Panc1 (cell line): ENCODE data around the gene DCAF4. TPM values are rescaled to one million over a fixed set of nuclear protein-coding genes. Genes with fewer than 3 reads are reported as not detected.

ENCODE experiments used
- ATAC-seq: fragments of 200-7000 bp; cut with Tn5 transposase; 2 replicates; pipeline ENCODE4 v1.9.1; 2020; ENCODE audit warnings: mild to moderate bottlenecking, moderate library complexity
- BruUV-seq: library from RNA; stranded (reverse); fragments of 400-500 nt; replicated peaks from 2 replicates; lab custom pipeline; 2021; lab: Mats Ljungman, UMichigan
- CTCF ChIA-PET: fragments of 300-600 bp; sonication (Branson Sonifier 250); formaldehyde crosslinking; loops from one replicate; lab custom pipeline; 2022; ENCODE audit warnings: antibody characterized with exemption; lab: Charles Lee
- POLR2A ChIA-PET: fragments of 300-600 bp; sonication (Branson Sonifier 250); formaldehyde crosslinking; loops from one replicate; lab custom pipeline; 2022; ENCODE audit warnings: antibody characterized with exemption; lab: Charles Lee
- DNase-seq: peaks from one replicate; pipeline ENCODE4 v3.0.0-alpha.2; 2010; ENCODE audit warnings: low read depth, low spot score
- H3K27ac ChIP-seq: 2 replicates; pipeline ENCODE4 v1.5.1; 2011; ENCODE audit warnings: mild to moderate bottlenecking, low read length, inconsistent platforms
- H3K27me3 ChIP-seq: fragments of 200-500 bp; sonication (Bioruptor generic); 2 replicates; pipeline ENCODE4 v1.6.0; 2014; ENCODE audit warnings: low read length, inconsistent platforms; ENCODE audit not compliant: control insufficient read depth, insufficient read depth
- H3K36me3 ChIP-seq: fragments of 200-500 bp; sonication (Bioruptor generic); 2 replicates; pipeline ENCODE4 v1.5.1; 2014; ENCODE audit warnings: inconsistent platforms, mild to moderate bottlenecking, low read length, moderate library complexity; ENCODE audit not compliant: control insufficient read depth, insufficient read depth
- H3K4me1 ChIP-seq: 2 replicates; pipeline ENCODE4 v1.5.1; 2011; ENCODE audit warnings: inconsistent platforms, mild to moderate bottlenecking, low read length, moderate library complexity; ENCODE audit not compliant: control insufficient read depth, insufficient read depth
- H3K4me3 ChIP-seq, 2 experiments: 2 replicates each; pipeline ENCODE4 v1.5.1; 2011 to 2012; ENCODE audit warnings: low read depth in 2 of 2, low read length in 2 of 2, mild to moderate bottlenecking in 2 of 2, inconsistent platforms in 1 of 2, moderate library complexity in 1 of 2
- H3K9me3 ChIP-seq: fragments of 200-500 bp; sonication (Bioruptor generic); 2 replicates; pipeline ENCODE4 v1.5.1; 2014; ENCODE audit warnings: low read depth, mild to moderate bottlenecking, inconsistent platforms, low read length, moderate library complexity; ENCODE audit not compliant: control insufficient read depth, insufficient read depth
- POLR2AphosphoS5 ChIP-seq: IDR thresholded peaks from 2 replicates; pipeline ENCODE4 v1.6.1; 2012; ENCODE audit warnings: mild to moderate bottlenecking, low read depth, low read length, moderate library complexity
- SIN3A ChIP-seq: IDR thresholded peaks from 2 replicates; pipeline ENCODE4 v1.6.1; 2012; ENCODE audit warnings: low read depth, mild to moderate bottlenecking, low read length, moderate library complexity, borderline replicate concordance; ENCODE audit not compliant: insufficient read depth
- TCF7L2 ChIP-seq: IDR thresholded peaks from 2 replicates; pipeline ENCODE4 v1.6.1; 2011; ENCODE audit warnings: mild to moderate bottlenecking, low read depth, low read length, inconsistent platforms
- in situ Hi-C: cut with HindIII; loops from 2 replicates; pipeline ENCODE4 v1.10.0; 2016; ENCODE audit warnings: low sequenced_read_pairs, low pct_unique_long_range_greater_than_20kb
- intact Hi-C: fragments of 100-400 bp; cut with micrococcal nuclease; formaldehyde crosslinking; loops from one replicate; pipeline ENCODE4 v1.10.0; 2022; ENCODE audit not compliant: unreplicated experiment
- total RNA-seq: library from RNA; stranded (reverse); gene quantifications from one replicate; pipeline ENCODE4 v1.2.1, GENCODE V29; 2021; ENCODE audit not compliant: unreplicated experiment
- TF ChIP-seq, protein P1 (sequence below), 2 experiments: IDR thresholded peaks; 2 replicates each; pipeline ENCODE4 v1.6.1; 2011 to 2012; ENCODE audit warnings: low read depth in 2 of 2, control low read depth in 1 of 2, low read length in 1 of 2, mild to moderate bottlenecking in 1 of 2, moderate library complexity in 1 of 2; ENCODE audit not compliant: insufficient read depth in 1 of 2
- TF ChIP-seq, protein P2 (sequence below): fragments of 450-650 bp; IDR thresholded peaks from 2 replicates; pipeline ENCODE4 v1.5.1; 2017; ENCODE audit warnings: mild to moderate bottlenecking

The DCAF4 gene
- total RNA-seq, 1 experiment from 2014 or later: 18.2 TPM

- Histone ChIP-seq H3K9me3 (no peaks in the 10 kb centered on the region), H3K4me3 (peak overlapping the region in 1 of 2 experiments; percentile 11; a peak in 1 of 4 replicates), H3K36me3 (no peaks in the 10 kb centered on the region), H3K4me1 (peaks cover 4% of the 10 kb centered on the region; the same call in 1 of the 2 replicates), H3K27ac (no peak overlapping the region), H3K27me3 (no peaks in the 10 kb centered on the region)
- intact Hi-C loops: no loop called here
- DNase-seq: no peak
- in situ Hi-C loops: no loop called here
- ChIA-PET POLR2A (interaction anchor here (0.6 kb wide), 1 partner anchor 176 kb away, joined by 3 read pairs; no protein-coding TSS in a partner anchor), CTCF (interaction anchor here (0.6 kb wide), 1 partner anchor 13 kb away, joined by 5 read pairs; no protein-coding TSS in a partner anchor)
- ATAC-seq: peak; percentile 65
- TF ChIP-seq TCF7L2 (no peak), SIN3A (no peak), POLR2AphosphoS5 (no peak)
- TF ChIP-seq, protein P1, sequence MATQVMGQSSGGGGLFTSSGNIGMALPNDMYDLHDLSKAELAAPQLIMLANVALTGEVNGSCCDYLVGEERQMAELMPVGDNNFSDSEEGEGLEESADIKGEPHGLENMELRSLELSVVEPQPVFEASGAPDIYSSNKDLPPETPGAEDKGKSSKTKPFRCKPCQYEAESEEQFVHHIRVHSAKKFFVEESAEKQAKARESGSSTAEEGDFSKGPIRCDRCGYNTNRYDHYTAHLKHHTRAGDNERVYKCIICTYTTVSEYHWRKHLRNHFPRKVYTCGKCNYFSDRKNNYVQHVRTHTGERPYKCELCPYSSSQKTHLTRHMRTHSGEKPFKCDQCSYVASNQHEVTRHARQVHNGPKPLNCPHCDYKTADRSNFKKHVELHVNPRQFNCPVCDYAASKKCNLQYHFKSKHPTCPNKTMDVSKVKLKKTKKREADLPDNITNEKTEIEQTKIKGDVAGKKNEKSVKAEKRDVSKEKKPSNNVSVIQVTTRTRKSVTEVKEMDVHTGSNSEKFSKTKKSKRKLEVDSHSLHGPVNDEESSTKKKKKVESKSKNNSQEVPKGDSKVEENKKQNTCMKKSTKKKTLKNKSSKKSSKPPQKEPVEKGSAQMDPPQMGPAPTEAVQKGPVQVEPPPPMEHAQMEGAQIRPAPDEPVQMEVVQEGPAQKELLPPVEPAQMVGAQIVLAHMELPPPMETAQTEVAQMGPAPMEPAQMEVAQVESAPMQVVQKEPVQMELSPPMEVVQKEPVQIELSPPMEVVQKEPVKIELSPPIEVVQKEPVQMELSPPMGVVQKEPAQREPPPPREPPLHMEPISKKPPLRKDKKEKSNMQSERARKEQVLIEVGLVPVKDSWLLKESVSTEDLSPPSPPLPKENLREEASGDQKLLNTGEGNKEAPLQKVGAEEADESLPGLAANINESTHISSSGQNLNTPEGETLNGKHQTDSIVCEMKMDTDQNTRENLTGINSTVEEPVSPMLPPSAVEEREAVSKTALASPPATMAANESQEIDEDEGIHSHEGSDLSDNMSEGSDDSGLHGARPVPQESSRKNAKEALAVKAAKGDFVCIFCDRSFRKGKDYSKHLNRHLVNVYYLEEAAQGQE (IDR thresholded peaks at IDR 0.05; ENCODE audit: insufficient read depth in 1 of 2, low read depth in 2 of 2, low read length in 1 of 2): no peak
- TF ChIP-seq, protein P2, sequence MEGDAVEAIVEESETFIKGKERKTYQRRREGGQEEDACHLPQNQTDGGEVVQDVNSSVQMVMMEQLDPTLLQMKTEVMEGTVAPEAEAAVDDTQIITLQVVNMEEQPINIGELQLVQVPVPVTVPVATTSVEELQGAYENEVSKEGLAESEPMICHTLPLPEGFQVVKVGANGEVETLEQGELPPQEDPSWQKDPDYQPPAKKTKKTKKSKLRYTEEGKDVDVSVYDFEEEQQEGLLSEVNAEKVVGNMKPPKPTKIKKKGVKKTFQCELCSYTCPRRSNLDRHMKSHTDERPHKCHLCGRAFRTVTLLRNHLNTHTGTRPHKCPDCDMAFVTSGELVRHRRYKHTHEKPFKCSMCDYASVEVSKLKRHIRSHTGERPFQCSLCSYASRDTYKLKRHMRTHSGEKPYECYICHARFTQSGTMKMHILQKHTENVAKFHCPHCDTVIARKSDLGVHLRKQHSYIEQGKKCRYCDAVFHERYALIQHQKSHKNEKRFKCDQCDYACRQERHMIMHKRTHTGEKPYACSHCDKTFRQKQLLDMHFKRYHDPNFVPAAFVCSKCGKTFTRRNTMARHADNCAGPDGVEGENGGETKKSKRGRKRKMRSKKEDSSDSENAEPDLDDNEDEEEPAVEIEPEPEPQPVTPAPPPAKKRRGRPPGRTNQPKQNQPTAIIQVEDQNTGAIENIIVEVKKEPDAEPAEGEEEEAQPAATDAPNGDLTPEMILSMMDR: no peak
- no TSS peak for BruUV-seq
Measured at GRCh38 chr14:72907886-72908285, 18.4 kb upstream of the DCAF4 start.

GRCh38 chr14:72909163-72909562 is 17.1 kb upstream of the DCAF4 start:
- in situ Hi-C loops: no loop called here

More at GRCh38 chr14:72909163-72909562, 17.1 kb upstream of the DCAF4 start:
- Histone ChIP-seq H3K9me3 (no peaks in the 10 kb centered on the region), H3K36me3 (no peaks in the 10 kb centered on the region), H3K4me1 (peaks cover 4% of the 10 kb centered on the region; the same call in 1 of the 2 replicates), H3K27ac (no peak overlapping the region), H3K4me3 (no peak overlapping the region), H3K27me3 (no peaks in the 10 kb centered on the region)
- no TSS peak for BruUV-seq
- ATAC-seq (no peak), DNase-seq (no peak)
- intact Hi-C loops: no loop called here
- ChIA-PET CTCF (interaction anchor here (1.0 kb wide), 1 partner anchor 395 kb away, joined by 6 read pairs; no protein-coding TSS in a partner anchor), POLR2A (interaction anchor here (0.6 kb wide), 1 partner anchor 150 kb away, joined by 3 read pairs; no protein-coding TSS in a partner anchor)
- TF ChIP-seq, protein P1 (IDR thresholded peaks at IDR 0.05; ENCODE audit: insufficient read depth in 1 of 2, low read depth in 2 of 2, low read length in 1 of 2): no peak
- TF ChIP-seq, protein P2: no peak
- no peak for TF ChIP-seq TCF7L2
